Stimulated activated CD4-positive, alpha-beta T cell treated with anti-CD3 and anti-CD28 coated beads, Interleukin-1b, Interleukin-23, amount 100 ng/mL, for 4 hours (primary cell): ENCODE results near the gene TCF4.

Source experiments
- DNase-seq, 2 donors: peaks; one replicate each; pipeline ENCODE4 v3.0.0-alpha.2; 2020; ENCODE audit warnings: low read depth in 2 of 2

The TCF4 gene

GRCh38 chr18:55439056-55439455 lies 148.9 kb downstream of the TCF4 start:
- DNase-seq: no peak

- DNase-seq: no peak
These were observed 152.4 kb downstream of the TCF4 start for GRCh38 chr18:55435592-55435991.

DNA sequence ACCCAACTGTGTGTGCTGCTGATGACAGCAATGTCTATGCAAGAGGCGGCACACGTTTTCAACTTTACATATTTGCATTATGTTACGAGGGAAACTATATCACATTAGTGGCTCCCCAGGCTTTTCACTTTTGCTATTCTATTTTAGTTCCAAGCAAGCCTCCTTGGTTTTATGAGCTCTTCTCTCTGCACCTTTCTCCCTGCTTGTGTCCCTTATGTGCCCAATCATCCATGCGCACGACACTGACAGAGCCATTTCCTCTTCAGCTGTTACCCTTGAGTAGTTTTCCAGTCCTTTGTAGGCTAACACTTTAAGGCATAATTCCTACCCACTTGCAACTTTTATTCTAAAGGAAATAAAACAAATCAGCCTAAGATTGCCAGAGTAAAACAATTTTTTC lies 154.3 kb downstream of the TCF4 start:
- DNase-seq: no peak

DNA sequence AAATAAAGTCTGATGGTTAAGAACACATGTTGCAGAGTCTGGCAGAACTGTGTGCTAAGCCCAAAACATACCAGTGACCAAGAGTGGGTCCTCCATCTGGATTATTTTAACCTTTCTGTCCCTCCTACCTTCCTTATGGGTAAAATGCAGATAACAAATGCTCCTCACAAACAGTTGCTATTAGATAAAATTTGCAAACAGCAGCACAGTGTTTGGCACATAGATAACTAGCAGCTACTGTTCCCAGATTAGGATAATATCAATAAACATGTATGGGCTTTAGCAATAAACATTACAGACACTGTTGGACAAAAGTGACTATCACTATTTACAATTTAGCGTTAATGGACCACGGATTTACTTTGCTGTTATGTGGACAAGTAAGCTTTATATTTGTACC lies 154.9 kb downstream of the TCF4 start:
- DNase-seq: no peak

DNA sequence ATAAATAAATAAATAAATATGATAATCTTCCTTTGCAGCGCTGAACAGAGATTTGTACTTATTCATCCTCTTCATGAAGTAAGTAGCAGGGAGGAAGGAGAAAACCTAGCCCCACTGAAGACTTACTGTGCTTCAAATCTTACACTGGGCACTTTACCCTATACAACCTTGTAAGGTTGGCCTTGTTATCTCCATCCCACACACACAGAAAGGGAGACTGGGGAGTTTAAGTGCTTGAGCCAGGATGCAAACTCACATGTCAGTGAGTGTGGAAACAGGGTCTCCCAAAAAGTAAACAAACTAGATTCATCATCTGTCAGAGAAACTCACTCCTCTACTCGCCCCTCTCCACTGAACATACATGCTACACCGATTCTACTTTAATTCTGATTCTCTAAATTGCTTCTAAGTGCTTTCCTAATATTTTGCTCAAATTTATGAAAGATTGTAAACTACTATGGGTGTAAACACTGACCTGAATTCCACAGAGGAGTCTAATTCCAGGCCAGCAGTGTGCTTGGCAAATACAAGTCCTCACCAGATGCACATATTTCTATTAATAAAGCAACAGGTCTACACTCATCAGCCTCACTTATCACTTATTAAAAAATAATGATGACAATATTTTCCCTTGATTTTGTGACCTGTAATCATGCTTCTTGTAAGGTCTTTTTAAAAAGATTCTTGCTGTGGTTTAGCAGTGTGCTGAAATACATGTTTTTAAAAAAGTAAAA lies 155.5 kb downstream of the TCF4 start:
- no peak for DNase-seq

DNA sequence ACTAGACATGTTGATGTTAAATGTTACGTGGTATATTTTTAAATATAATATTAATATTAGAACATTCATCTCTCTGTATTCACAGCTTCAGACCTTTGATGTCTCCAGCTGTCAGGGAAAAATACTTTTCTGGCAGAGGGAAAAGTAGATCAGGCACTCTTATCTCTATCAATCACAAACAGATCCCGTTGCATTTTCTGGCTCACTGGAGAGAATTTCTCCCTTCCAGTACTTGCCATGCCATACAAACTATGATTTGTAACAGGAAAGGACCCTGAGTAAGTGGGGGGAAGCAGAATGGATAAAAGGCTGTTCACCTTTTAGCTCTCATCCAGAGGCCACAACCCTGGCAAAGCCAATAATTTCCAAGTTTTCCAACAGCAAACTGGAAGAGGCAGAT lies 158.0 kb downstream of the TCF4 start:
- DNase-seq: no peak

- DNase-seq: no peak
These were observed 160.0 kb downstream of the TCF4 start for GRCh38 chr18:55427951-55428350.

DNA sequence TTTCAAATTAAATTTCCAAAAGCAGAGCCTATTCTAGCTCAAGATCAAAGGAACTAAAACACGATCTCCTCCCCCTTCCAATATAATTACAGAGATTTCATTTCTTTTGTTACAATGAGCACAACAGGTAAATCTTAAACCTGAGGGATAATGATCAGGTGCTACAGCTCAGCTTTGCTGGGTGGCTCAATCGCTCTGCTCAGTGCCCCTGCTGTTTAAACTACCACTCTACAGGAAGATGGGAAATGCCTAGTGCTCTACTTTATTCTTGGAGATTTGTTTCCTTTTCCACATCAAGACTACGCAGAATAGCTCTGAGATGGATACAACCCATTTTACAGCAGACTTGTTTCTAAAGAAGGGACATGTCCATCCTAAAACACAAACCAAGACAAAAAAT lies 162.3 kb downstream of the TCF4 start:
- no peak for DNase-seq

DNA sequence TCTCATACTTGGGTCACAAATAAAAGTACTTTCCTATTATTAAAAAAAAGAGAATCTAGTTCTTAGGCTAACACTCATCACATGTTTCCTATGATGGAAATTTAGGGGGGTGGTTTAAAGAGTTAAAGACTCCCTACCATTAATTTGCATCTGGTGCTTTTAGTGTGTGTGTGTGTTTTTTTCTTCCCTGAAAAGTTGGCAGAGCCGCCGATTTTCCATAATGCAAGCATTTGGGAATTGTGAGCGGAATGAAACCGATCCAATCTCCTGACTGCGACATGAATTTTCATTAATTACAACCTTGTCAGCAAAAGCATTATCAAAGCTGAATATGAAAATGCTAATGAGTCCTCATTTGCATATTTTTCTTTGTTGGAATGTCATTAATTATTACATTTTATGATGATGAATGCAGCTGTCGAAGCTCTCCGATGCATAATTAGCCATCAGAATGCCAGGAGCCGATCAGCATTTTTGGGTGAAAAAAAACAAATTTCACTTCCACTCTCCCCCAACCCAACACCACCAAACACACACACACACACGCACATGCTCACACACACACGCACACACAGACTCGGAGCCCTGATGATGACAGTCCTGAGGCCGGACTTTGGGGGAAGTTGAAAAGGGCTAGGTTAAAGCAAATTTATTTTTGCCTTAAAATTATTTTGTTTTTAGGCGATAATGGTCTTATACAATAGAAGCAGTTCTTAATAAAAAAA lies 165.4 kb downstream of the TCF4 start:
- no peak for DNase-seq

DNA sequence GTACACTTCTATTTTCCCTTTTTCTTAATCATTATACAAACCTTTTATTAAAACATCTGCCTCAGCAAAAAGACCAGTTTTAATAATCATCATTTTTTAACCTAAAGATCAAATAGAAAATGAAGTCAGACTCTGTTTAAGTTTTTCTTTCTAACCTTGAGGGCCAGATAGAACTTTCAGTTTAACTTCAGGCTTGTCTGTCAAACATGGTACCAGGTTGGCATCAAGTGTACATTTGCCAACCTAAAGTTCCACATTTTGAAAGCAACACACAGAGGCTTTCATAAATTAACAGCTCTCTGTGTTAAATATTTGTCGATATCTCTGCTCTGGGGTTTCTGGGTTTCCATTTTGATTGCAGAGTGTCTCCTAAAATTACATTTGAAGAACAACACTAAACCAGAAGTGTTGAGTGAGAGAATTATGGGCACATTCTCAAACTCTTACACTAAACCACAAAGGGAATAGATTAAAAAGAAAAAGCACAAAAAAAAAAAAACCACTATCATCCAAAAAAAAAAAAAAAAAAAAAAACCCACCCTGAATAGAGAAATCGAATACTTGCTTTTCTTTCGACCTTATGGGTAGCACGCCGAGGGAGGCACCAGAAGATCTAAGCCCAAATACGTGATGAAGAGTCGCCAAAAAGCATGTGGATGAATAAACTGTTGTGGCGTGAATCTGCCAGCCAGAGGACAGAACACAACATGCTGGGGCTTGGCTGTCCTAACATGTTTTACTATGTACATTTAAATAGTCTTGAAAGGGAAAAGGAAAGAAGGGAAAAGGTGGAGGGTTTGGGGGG lies 166.2 kb downstream of the TCF4 start:
- DNase-seq: no peak

DNA sequence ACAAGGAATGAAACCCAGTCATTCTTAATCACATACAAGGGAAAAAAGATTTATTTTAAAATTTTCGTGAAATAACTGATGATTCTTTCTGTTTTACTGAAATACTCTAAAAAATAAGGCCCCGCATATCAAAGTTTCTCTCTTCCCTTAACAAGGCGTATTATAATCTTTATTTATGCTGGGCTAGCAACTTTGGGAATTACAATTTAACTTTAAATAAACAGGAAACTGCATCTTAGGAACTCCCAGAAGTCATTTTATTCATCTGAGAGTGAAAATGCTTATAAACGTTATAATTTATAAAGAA lies 166.7 kb downstream of the TCF4 start:
- DNase-seq: no peak

DNA sequence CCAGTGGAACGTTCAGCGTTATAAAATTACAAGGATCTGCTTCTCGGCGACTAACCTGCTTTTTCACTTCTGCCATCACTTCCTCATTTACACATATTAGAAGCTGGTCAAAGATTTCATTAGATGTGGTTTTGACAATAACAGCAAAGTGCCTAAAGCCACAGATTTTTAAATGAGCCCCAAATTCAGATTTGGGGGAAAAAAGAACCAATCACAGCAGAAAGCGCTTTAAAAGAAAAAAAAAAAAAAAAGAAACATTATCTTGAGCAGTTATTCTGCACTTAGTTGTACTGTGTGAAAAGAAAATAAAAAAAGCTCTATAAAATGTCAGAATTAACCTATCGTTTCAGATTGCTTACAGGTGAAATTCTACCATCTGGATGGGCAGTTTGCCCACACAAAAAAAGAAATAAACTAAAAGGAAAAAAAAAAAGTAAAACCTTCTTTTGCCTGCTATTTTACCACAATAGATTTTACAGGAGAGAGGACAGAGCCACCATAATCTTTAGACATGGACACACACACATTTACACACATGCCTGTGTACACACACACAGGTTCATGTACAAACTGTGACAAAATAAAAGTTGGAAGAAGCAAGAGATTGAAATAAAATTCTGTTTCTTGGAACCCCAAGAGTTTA lies 167.2 kb downstream of the TCF4 start:
- DNase-seq: no peak

GRCh38 chr18:55419947-55420664 lies 167.9 kb downstream of the TCF4 start:
- no peak for DNase-seq

GRCh38 chr18:55419132-55419946 lies 168.7 kb downstream of the TCF4 start:
- DNase-seq: no peak

DNA sequence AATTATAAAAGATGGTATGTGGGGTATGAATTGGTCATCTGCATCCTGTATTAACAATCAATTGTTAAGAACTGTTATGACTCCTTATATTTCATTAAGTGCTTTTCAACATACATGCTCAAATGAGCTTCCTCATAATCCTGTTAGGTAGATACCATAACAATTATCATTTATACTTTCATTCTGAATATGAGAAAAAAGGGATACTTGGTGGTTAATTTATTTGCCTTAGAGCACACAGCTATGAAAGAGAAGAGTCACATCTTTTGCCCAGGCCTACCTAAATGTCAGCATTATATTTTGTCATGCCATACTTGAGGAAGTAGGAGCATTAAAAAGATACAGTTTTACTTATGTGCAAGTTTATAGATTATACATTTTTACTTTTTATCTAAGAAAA lies 169.6 kb downstream of the TCF4 start:
- no peak for DNase-seq

DNA sequence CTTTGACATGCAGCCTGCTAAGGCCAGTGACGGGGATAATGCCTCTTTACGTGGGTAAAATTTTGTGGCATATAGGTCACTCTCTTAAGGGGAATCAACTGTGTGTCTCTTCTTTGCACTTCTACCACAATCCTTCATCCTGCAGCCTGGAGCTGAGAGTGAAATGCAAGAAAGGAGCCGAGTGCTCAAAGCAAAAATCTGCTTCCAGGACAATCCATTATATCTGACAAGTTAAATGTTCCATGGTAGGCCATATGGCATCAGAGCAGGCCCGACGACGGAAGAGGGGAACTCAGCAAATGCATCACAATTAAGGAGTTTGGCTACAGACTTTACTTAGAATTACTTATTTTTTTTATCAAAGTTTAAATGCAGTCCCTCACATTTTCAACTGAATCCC lies 171.2 kb downstream of the TCF4 start:
- DNase-seq: no peak

GRCh38 chr18:55415258-55415871 lies 172.6 kb downstream of the TCF4 start:
- DNase-seq: peak; percentile 52 to 64

DNA sequence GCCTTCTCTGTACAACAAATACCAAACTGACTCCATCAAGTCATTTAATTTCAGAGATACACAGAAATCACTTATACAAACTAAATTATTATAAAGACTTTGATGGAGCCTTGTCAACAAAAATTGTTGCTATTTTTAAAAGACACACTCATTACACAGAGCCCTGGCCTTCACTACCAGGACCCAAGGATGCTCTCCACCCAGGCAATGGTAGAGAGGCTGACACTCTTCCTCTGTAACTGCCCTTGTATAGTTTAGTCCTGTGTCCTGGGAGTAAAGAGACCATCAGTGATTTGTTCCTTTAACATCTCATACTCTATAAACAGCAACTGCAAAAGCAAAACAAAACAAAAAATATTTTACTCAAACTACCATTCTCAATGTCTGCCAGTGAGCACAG lies 173.5 kb downstream of the TCF4 start:
- DNase-seq: no peak

DNA sequence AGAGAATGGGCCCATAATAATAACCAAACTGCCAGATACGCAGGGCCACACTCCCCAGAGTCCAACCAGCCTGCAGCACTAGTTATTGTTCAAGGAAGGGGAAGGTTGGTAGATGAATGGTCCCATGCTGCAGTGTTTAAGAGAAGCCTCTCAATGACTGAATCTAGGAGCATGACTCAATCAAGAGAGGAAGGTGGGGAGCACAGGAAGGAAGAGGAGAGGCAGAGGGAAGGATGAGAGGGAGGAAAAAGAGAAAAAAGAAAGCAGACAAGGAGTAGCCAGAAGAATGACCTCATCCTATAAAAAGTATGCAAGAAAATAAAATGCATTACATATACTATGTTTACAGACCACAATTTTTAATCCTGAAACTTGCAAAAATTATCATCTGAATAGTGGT lies 174.5 kb downstream of the TCF4 start:
- no peak for DNase-seq

- DNase-seq: no peak
These were observed 180.0 kb downstream of the TCF4 start for GRCh38 chr18:55407774-55408535.
